K562 treated with DMSO at 1 percent for 4 hours (cell line): ENCODE measurements around the gene TLR9. TPM values are rescaled to one million over a fixed set of nuclear protein-coding genes. Genes with fewer than 3 reads are reported as not detected.

ENCODE experiments used
- total RNA-seq: library from RNA; unstranded; fragments of 300-600 nt; gene quantifications from 2 replicates; pipeline ENCODE4 v1.2.3, GENCODE V29; 2022; ENCODE audit not compliant: insufficient read depth

The TLR9 gene, protein sequence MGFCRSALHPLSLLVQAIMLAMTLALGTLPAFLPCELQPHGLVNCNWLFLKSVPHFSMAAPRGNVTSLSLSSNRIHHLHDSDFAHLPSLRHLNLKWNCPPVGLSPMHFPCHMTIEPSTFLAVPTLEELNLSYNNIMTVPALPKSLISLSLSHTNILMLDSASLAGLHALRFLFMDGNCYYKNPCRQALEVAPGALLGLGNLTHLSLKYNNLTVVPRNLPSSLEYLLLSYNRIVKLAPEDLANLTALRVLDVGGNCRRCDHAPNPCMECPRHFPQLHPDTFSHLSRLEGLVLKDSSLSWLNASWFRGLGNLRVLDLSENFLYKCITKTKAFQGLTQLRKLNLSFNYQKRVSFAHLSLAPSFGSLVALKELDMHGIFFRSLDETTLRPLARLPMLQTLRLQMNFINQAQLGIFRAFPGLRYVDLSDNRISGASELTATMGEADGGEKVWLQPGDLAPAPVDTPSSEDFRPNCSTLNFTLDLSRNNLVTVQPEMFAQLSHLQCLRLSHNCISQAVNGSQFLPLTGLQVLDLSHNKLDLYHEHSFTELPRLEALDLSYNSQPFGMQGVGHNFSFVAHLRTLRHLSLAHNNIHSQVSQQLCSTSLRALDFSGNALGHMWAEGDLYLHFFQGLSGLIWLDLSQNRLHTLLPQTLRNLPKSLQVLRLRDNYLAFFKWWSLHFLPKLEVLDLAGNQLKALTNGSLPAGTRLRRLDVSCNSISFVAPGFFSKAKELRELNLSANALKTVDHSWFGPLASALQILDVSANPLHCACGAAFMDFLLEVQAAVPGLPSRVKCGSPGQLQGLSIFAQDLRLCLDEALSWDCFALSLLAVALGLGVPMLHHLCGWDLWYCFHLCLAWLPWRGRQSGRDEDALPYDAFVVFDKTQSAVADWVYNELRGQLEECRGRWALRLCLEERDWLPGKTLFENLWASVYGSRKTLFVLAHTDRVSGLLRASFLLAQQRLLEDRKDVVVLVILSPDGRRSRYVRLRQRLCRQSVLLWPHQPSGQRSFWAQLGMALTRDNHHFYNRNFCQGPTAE
- 0.53 TPM in 1 of 2 replicates, not detected in the other for total RNA-seq

DNA sequence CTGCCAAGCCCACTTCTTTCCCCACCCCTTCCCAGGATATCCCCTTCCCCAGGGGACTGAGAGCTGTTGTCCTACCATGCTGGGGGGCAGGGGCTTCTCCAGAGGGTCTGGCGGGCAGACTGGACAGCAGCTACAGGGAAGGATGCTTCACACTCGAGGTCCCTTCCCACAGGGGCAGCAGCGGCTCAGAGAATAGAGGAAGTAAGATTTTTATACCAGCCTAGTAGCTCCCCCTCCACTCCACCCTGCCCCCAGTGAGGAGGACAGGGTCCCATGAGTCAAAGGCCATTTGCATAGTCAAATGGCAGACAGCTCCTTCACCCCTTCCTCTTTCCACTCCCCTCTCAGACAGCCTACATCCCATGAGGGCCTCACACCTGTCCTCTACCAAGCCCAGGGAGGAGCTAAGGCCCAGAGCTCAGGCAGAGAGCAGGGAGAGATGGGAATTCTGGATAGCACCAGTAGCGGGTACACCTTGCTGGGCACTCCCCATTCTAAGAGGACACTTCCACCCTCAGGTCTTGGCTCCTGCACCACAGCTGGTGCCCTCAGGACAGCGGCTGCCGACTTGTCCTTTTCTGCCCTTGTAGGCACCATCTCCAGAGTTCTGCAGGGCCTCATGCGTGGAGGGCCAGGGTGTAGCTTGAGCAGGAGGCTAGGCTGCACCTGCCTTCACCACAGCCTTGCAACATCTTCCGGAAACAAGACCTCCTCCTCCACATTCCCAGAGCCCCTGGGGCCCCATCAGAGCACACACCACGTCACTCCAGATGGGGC lies at the start of gene TLR9:
TSS of gene TLR9 (minus strand) at position 194 of the 777 bp plus-strand sequence. CDS start at position 78, 116 bp downstream.

DNA sequence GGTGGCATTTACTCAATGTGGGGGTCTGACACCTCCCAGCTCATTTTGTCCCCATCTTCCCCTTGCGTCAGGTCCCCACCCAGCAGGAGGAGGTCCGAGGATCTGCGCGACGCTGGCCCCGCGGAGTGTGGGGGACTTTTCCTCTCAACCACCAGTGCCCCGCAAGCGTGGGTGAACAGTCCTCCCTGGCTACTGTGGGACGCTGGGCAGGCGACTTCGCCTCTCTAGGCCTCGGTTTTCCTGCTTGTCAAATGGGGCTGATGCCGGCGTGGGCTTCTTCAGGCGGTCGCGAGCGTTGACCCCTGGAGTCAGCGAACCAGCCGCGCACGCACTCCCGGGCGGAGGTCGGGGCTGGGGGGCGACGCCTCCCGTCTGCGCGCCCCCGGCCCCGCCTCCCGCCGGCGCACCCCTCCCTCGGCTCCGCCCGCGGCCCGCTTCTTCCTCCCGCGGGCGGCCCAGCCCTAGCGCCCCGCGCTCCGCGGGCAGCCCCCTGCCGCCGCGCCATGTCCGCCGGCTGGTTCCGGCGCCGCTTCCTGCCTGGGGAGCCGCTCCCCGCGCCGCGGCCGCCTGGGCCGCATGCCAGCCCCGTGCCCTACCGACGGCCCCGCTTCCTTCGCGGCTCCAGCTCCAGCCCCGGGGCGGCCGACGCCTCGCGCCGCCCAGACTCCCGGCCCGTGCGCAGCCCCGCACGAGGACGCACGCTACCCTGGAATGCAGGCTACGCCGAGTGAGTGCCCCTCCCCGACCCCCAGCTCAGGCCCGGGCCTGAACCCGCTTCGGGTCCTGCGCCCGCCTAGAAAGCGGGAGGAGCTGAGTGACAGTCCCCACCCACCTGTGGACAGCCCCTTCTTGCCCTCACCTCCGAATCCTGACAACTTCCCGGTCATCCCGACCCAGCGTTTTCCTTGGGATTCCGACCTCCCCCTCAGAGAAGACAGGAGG lies 20.1 kb upstream of the TLR9 start, which contains the start of gene PPM1M:
TSS of gene PPM1M (plus strand) at position 438 of the 942 bp plus-strand sequence. CDS start at position 504, 66 bp downstream.

DNA sequence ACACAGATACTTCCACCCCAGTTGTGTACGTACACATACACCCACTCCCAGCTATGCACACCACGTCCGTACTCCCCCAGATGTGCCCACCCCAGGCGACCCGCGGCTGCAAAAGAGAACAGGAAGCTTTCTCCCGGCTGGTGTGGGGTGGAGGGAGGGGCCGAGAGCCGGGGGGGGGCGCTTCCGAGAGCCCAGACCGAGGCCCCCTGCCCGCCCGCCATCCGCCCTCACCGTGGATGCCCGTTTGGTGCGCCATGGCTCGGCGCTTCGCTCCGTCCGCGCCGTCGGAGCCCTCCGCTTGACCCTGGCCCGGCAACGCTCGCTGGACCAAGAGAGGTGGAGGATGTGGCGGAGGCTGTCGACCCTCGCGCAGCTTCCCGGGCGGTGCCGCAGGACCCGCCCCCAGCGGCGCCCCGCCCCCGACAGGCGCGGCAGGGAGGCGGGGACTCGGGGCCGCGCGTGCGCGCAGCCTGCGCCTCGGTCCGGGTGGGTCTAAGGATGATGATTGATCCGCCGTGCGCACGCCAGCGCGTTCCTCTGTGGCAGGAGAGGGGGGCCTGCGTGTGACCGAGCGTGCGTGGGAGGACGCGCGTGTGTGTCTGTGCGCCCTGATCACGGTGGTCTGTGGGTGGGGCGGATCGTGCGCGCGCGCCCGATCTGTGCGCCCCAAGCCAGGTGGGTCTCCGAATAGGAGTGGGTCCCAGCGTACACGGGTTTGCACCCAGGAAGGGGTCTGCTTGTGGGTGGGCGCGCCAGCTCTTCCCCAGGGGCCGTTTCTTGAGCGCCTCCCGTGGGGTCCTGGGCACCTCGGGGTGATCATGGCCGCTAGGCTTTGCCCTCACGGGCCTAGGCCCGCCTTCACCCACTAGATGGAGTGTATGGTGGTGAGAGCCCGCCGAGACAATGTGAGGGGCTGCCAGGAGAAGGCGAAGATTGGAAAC lies 13.6 kb upstream of the TLR9 start, which contains the start of gene TWF2:
TSS of gene TWF2 (minus strand) at position 398 of the 941 bp plus-strand sequence. CDS start at position 256, 142 bp downstream.

DNA sequence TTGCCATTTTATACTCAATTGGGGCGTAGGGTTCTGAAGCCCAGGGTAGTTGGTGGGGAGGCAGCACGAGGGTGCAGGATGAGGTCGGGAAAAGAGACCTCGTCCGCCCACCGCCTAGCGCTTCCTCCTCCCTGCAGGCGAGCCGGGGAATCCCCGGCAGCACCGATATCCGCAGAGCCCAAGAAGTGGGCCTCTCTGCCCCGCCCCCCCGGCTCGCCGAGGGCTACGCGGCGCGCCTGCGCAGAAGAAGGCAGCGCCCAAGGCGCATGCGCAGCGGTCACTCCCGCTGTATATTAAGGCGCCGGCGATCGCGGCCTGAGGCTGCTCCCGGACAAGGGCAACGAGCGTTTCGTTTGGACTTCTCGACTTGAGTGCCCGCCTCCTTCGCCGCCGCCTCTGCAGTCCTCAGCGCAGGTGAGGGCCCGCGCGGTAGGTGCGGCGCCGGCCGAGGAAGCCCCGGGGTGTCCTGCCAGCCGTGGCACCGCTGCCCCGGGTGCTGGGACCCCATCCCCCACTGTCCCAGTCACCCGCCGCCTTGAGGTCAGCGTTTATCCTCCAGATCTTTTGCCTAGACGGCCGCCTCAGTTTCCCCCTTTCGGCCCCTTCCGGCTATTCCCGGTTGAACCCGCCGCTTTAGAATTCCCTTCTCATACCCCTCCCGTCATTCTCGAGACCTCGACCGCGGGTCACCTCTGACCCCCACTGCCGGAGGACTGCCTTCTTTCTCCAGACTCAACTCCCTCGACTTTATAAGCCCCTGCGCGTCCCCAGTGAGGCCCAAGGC lies 27.4 kb downstream of the TLR9 start, which contains the start of gene ALAS1:
TSS of gene ALAS1 (plus strand) at position 319 of the 784 bp plus-strand sequence. CDS start 1,082 bp downstream, outside the sequence.

Other genes starting within 250 kb of the TLR9 start
- 57.4 and 103 TPM in 2 replicates for gene ACY1, start 242.1 kb downstream of the TLR9 start, total RNA-seq
- gene RPL29, start 229.8 kb downstream of the TLR9 start, total RNA-seq = 2,779 and 2,851 TPM in 2 replicates
- gene DUSP7, start 169.1 kb downstream of the TLR9 start, total RNA-seq = 6.8 and 9.7 TPM in 2 replicates
- 19.6 and 22.7 TPM in 2 replicates for gene POC1A, start 71.2 kb downstream of the TLR9 start, total RNA-seq
- 33.8 and 49.6 TPM in 2 replicates for gene ALAS1, start 27.5 kb downstream of the TLR9 start, total RNA-seq
- 155 and 176 TPM in 2 replicates for gene TWF2, start 13.5 kb upstream of the TLR9 start, total RNA-seq
- 15.1 and 16.0 TPM in 2 replicates for gene PPM1M, start 20.1 kb upstream of the TLR9 start, total RNA-seq
- gene WDR82, start 53.0 kb upstream of the TLR9 start, total RNA-seq = 29.5 and 31.8 TPM in 2 replicates
- gene GLYCTK, start 62.2 kb upstream of the TLR9 start, total RNA-seq = 1.3 and 3.3 TPM in 2 replicates
- 1.0 and 1.6 TPM in 2 replicates for gene DNAH1, start 90.7 kb upstream of the TLR9 start, total RNA-seq
- gene BAP1, start 184.4 kb upstream of the TLR9 start, total RNA-seq = 49.6 and 53.6 TPM in 2 replicates
- 42.9 and 43.4 TPM in 2 replicates for gene PHF7, start 185.0 kb upstream of the TLR9 start, total RNA-seq
- 1.0 TPM in 1 of 2 replicates, not detected in the other for gene SEMA3G, start 219.5 kb upstream of the TLR9 start, total RNA-seq
- not detected in 2 replicates for gene TNNC1, start 228.4 kb upstream of the TLR9 start, total RNA-seq
- 35.7 and 46.3 TPM in 2 replicates for gene NISCH, start 230.0 kb upstream of the TLR9 start, total RNA-seq